GM23248 (cell line): Measurements from ENCODE around the gene RNF114.

Source experiments
- EZH2 ChIP-seq: fragments of 200-600 bp; sonication (generic); IDR thresholded peaks from 2 replicates; pipeline ENCODE4 v1.6.1; 2018; ENCODE audit warnings: antibody characterized with exemption, mild to moderate bottlenecking; ENCODE audit not compliant: insufficient read depth, poor library complexity, severe bottlenecking
- EZH2phosphoT487 ChIP-seq: fragments of 200-600 bp; sonication (generic); IDR thresholded peaks from 2 replicates; pipeline ENCODE4 v1.6.1; 2018; ENCODE audit warnings: antibody characterized with exemption, moderate library complexity, mild to moderate bottlenecking, low read depth; ENCODE audit not compliant: insufficient read depth

DNA sequence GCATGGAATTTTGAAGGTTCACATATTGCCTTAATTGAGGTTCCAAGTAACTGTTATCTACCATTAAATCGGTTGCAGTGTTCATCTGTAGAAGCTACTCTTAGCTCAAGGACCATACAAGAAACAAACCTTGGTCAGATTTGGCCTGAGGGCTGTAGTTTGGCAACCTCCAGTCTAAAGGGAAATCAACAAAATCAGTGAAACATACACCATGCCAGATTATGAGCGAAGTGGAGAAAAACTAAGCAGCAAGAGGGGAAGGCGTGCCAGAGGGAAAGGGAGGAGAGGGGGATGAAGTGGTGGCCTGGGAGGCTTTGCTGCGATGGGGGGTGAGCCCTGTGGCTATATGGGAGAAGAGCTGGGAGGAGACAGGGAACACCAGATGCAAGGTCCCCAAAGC lies 37.8 kb downstream of the RNF114 start:
- TF ChIP-seq EZH2phosphoT487 = no peak
- no peak for TF ChIP-seq EZH2
